SU-DHL-6 (cell line): ENCODE results near the gene NUBP2.
A peak's percentile ranks its signal among the peaks of the same experiment; 100 is the strongest.

Experiments used
- H2AFZ ChIP-seq: fragments of 200-600 bp; sonication (generic); 2 replicates; pipeline ENCODE4 v1.6.1; 2014; ENCODE audit warnings: low read depth, mild to moderate bottlenecking, moderate library complexity, mixed read lengths, antibody characterized with exemption, low read length; ENCODE audit not compliant: severe bottlenecking
- H3F3A ChIP-seq: fragments of 200-600 bp; shearing (Covaris generic); 2 replicates; pipeline ENCODE4 v1.6.0; 2016; ENCODE audit warnings: antibody characterized with exemption, mild to moderate bottlenecking; ENCODE audit not compliant: insufficient read depth
- H3K27ac ChIP-seq: fragments of 200-600 bp; sonication (generic); 2 replicates; pipeline ENCODE4 v1.5.1; 2016; ENCODE audit warnings: low read depth, mild to moderate bottlenecking, low read length, moderate library complexity, mixed read lengths
- H3K27me3 ChIP-seq: fragments of 200-600 bp; sonication (generic), shearing (Covaris generic); 2 replicates; pipeline ENCODE4 v1.6.0; 2014; ENCODE audit warnings: mild to moderate bottlenecking, low read length
- H3K36me3 ChIP-seq: fragments of 200-600 bp; sonication (generic); 2 replicates; pipeline ENCODE4 v1.6.1; 2014; ENCODE audit warnings: mild to moderate bottlenecking, low read length, mixed read lengths
- H3K4me2 ChIP-seq: fragments of 300-600, 200-600 bp; shearing (Covaris generic), sonication (generic); 2 replicates; pipeline ENCODE4 v1.6.0; 2014; ENCODE audit warnings: low read length, low read depth, mild to moderate bottlenecking; ENCODE audit not compliant: poor library complexity, severe bottlenecking
- H3K4me3 ChIP-seq: fragments of 200-600 bp; sonication (generic); 2 replicates; pipeline ENCODE4 v1.5.1; 2014; ENCODE audit warnings: antibody characterized with exemption, low read length, mild to moderate bottlenecking, mixed read lengths; ENCODE audit not compliant: insufficient read depth, poor library complexity, severe bottlenecking
- H3K79me2 ChIP-seq: fragments of 200-600 bp; sonication (generic); 2 replicates; pipeline ENCODE4 v1.6.1; 2014; ENCODE audit warnings: mild to moderate bottlenecking, low read length, moderate library complexity; ENCODE audit not compliant: insufficient read depth
- H3K9ac ChIP-seq: fragments of 200-600 bp; sonication (generic); 2 replicates; pipeline ENCODE4 v1.7.0; 2014; ENCODE audit warnings: mild to moderate bottlenecking, low read length
- H3K9me2 ChIP-seq: fragments of 200-600 bp; sonication (generic); replicated peaks from 2 replicates; pipeline ENCODE4 v1.6.1; 2014; ENCODE audit warnings: low read length; ENCODE audit not compliant: insufficient read depth
- H3K9me3 ChIP-seq: fragments of 200-600 bp; sonication (generic); 2 replicates; pipeline ENCODE4 v1.6.1; 2014; ENCODE audit warnings: low read length, mixed read lengths; ENCODE audit not compliant: insufficient read depth
- H4K20me1 ChIP-seq: fragments of 200-600 bp; sonication (generic); 2 replicates; pipeline ENCODE4 v1.6.1; 2014; ENCODE audit warnings: low read depth, mild to moderate bottlenecking, antibody characterized with exemption, low read length, moderate library complexity, mixed read lengths
- EZH2phosphoT487 ChIP-seq: fragments of 200-600 bp; sonication (generic), shearing (Covaris generic); conservative IDR thresholded peaks from 2 replicates; pipeline ENCODE4 v1.6.1; 2018; ENCODE audit warnings: mild to moderate bottlenecking, antibody characterized with exemption, low read length, moderate library complexity, mixed read lengths
- TF ChIP-seq, protein P1 (sequence below): fragments of 200-600 bp; sonication (generic); IDR thresholded peaks from one replicate; pipeline ENCODE4 v1.5.1; 2017; ENCODE audit warnings: antibody characterized with exemption, mild to moderate bottlenecking, low read length, moderate library complexity; ENCODE audit not compliant: insufficient read depth, poor library complexity, severe bottlenecking

NUBP2 gene

DNA sequence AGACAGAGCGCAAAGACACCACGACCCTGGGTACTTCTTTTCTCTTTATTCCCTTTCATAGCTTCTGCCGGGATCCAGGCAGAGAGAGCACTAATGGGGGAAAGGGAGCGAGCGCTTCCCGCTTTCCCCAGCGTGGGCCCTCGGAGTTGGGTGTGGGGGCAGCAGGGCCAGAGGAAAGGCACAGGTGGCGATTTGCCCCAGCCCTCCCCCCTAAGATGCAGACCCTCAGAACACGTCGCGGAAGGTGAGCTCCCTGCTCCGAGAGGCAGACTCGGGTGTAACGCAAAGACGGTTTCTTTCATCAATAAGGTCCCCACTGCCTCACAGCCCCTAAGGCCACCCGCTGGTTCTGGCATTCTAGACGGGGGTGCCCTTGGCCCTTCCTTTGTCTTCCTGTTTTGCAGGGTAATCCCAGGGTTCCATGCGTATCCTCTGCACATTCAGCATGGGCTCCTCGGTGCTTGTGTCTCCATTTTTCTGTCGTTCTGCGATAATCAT, 10.8 kb upstream of the NUBP2 start:
- Histone ChIP-seq H3K79me2 (peaks cover 16% of the 10 kb centered on the region), H3K27ac (peak overlapping the region; percentile 84), H3K4me3 (peak overlapping the region; percentile 90), H3K4me2 (peak overlapping the region; percentile 95), H3K9me3 (no peaks in the 10 kb centered on the region), H4K20me1 (no peaks in the 10 kb centered on the region), H3K27me3 (no peaks in the 10 kb centered on the region), H3K36me3 (no peaks in the 10 kb centered on the region), H2AFZ (no peak overlapping the region), H3K9me2 (no peaks in the 10 kb centered on the region), H3K9ac (peak overlapping the region; percentile 93), H3F3A (peaks cover 16% of the 10 kb centered on the region; the same call in 1 of the 2 replicates)
- no peak for TF ChIP-seq EZH2phosphoT487
- TF ChIP-seq, protein P1, sequence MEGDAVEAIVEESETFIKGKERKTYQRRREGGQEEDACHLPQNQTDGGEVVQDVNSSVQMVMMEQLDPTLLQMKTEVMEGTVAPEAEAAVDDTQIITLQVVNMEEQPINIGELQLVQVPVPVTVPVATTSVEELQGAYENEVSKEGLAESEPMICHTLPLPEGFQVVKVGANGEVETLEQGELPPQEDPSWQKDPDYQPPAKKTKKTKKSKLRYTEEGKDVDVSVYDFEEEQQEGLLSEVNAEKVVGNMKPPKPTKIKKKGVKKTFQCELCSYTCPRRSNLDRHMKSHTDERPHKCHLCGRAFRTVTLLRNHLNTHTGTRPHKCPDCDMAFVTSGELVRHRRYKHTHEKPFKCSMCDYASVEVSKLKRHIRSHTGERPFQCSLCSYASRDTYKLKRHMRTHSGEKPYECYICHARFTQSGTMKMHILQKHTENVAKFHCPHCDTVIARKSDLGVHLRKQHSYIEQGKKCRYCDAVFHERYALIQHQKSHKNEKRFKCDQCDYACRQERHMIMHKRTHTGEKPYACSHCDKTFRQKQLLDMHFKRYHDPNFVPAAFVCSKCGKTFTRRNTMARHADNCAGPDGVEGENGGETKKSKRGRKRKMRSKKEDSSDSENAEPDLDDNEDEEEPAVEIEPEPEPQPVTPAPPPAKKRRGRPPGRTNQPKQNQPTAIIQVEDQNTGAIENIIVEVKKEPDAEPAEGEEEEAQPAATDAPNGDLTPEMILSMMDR = no peak

GRCh38 chr16:1772362-1772907, 10.3 kb upstream of the NUBP2 start, which contains the start of gene EME2:
Gene EME2, plus strand, starts transcription at chr16:1772810. Its CDS starts 418 bp downstream, at chr16:1773228.
- Histone ChIP-seq H3K4me3 (peak within 1 kb of the TSS; percentile 90), H3K27ac (peak within 1 kb of the TSS; percentile 84), H3K9ac (peak within 1 kb of the TSS; percentile 93), H3K9me2 (no peaks in the 10 kb centered on the region), H3K36me3 (no peaks in the 10 kb centered on the region), H3K9me3 (no peaks in the 10 kb centered on the region), H3F3A (peaks cover 16% of the 10 kb centered on the region; the same call in 1 of the 2 replicates), H4K20me1 (no peaks in the 10 kb centered on the region), H3K79me2 (peaks cover 16% of the 10 kb centered on the region), H3K4me2 (peak within 1 kb of the TSS; percentile 95), H3K27me3 (no peaks in the 10 kb centered on the region), H2AFZ (peak within 1 kb of the TSS; percentile 37)
- no peak for TF ChIP-seq EZH2phosphoT487
- TF ChIP-seq, protein P1 = no peak

GRCh38 chr16:1772908-1773702, 9.7 kb upstream of the NUBP2 start, which contains the start of gene MRPS34:
Gene MRPS34, minus strand, starts transcription at chr16:1773134. Its CDS starts 15 bp downstream, at chr16:1773119.
- H3K9ac ChIP-seq = peak within 1 kb of the TSS; percentile 93
- TF ChIP-seq EZH2phosphoT487 = no peak
- TF ChIP-seq, protein P1 = peak; percentile 78

More at GRCh38 chr16:1772908-1773702, 9.7 kb upstream of the NUBP2 start, which contains the start of gene MRPS34:
- Histone ChIP-seq H3F3A (peaks cover 16% of the 10 kb centered on the region; the same call in 1 of the 2 replicates), H3K27me3 (no peaks in the 10 kb centered on the region), H3K27ac (peak within 1 kb of the TSS; percentile 84), H3K9me2 (no peaks in the 10 kb centered on the region), H3K36me3 (no peaks in the 10 kb centered on the region), H3K4me2 (peak within 1 kb of the TSS; percentile 95), H3K4me3 (peak within 1 kb of the TSS; percentile 90), H3K79me2 (peaks cover 16% of the 10 kb centered on the region), H3K9me3 (no peaks in the 10 kb centered on the region), H4K20me1 (no peaks in the 10 kb centered on the region), H2AFZ (peak within 1 kb of the TSS; percentile 37)
